ENCODE measurements around the gene EFL1.

DNA sequence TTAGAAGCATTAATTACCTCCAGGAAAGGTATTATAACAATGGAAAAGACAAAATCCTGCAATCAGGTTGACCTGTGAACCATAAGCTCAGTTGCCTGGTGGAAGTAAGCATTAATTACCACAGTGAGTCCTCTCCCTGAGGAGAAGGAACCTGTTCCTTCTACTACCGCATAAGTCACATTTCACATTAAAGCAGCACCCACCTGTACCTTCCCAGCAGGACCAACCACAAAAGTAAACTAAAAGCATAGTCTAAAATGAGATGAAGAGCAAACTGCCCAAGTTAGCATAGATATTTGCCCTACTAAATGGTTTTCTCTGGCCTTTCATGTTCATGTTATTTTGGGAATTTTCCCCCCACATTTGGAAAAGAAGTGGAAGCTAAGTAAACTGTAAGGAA lies 78.2 kb downstream of the EFL1 start:
- TF ChIP-seq, protein P1, sequence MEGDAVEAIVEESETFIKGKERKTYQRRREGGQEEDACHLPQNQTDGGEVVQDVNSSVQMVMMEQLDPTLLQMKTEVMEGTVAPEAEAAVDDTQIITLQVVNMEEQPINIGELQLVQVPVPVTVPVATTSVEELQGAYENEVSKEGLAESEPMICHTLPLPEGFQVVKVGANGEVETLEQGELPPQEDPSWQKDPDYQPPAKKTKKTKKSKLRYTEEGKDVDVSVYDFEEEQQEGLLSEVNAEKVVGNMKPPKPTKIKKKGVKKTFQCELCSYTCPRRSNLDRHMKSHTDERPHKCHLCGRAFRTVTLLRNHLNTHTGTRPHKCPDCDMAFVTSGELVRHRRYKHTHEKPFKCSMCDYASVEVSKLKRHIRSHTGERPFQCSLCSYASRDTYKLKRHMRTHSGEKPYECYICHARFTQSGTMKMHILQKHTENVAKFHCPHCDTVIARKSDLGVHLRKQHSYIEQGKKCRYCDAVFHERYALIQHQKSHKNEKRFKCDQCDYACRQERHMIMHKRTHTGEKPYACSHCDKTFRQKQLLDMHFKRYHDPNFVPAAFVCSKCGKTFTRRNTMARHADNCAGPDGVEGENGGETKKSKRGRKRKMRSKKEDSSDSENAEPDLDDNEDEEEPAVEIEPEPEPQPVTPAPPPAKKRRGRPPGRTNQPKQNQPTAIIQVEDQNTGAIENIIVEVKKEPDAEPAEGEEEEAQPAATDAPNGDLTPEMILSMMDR (conservative IDR thresholded peaks at IDR 0.05; ENCODE audit: low read length), result no peak
- TF ChIP-seq EZH2phosphoT487 (IDR thresholded peaks at IDR 0.05; ENCODE audit: borderline replicate concordance, low read depth, low read length), result no peak

Data from OCI-LY7 (cell line).